ENCODE measurements around the gene REEP2.

REEP2 gene

GRCh38 chr5:138452720-138453119 lies 13.9 kb downstream of the REEP2 start:
- Histone ChIP-seq H3F3A (ENCODE audit: insufficient read depth, low read length) (no peaks in the 10 kb centered on the region), H4K20me1 (ENCODE audit: insufficient read depth, low read length) (no peaks in the 10 kb centered on the region), H3K36me3 (ENCODE audit: insufficient read depth, low read length) (no peaks in the 10 kb centered on the region), H3K4me3 (ENCODE audit: low read depth, low read length, poor library complexity, severe bottlenecking) (no peak overlapping the region), H3K4me2 (ENCODE audit: low read length) (no peak overlapping the region), H3K27ac (ENCODE audit: low read depth, low read length, poor library complexity, severe bottlenecking) (no peak overlapping the region), H3K79me2 (ENCODE audit: insufficient read depth, low read length) (no peaks in the 10 kb centered on the region), H2AFZ (ENCODE audit: low read length) (no peak overlapping the region), H3K9me3 (ENCODE audit: low read length) (no peaks in the 10 kb centered on the region), H3K27me3 (ENCODE audit: insufficient read depth, low read length) (peaks cover 4% of the 10 kb centered on the region; the same call in 1 of the 2 replicates), H3K4me1 (ENCODE audit: insufficient read depth, low read length, severe bottlenecking) (peaks cover 5% of the 10 kb centered on the region), H3K9me2 (ENCODE audit: low read depth, low read length) (no peaks in the 10 kb centered on the region), H3K9ac (ENCODE audit: low read length) (no peak overlapping the region)
- TF ChIP-seq CTCF (IDR thresholded peaks at IDR 0.05; ENCODE audit: low read length), result no peak

DNA sequence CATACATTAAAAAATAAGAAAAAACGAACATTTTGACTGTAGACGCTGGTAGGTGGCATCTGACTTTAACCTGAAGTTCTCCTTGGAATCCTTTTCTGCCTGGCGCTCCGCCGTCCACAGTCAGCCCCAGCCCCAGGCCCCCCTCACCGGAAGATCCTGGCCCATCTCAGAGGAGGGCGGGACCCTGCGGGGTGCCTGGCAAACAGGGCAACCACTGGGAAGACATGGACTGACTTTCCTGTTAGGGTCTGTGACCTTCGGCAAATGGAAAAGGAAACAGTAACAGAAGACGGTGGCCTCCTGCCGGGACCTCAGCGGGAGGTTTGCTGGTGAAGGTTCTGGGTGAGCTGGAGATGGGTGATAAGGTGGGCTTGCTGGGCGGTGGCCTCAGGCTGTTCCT lies 14.7 kb downstream of the REEP2 start:
- Histone ChIP-seq H3K9ac (ENCODE audit: low read length) (no peak overlapping the region), H3K9me3 (ENCODE audit: low read length) (no peaks in the 10 kb centered on the region), H3F3A (ENCODE audit: insufficient read depth, low read length) (no peaks in the 10 kb centered on the region), H3K4me3 (ENCODE audit: low read depth, low read length, poor library complexity, severe bottlenecking) (no peak overlapping the region), H3K36me3 (ENCODE audit: insufficient read depth, low read length) (no peaks in the 10 kb centered on the region), H3K9me2 (ENCODE audit: low read depth, low read length) (no peaks in the 10 kb centered on the region), H3K79me2 (ENCODE audit: insufficient read depth, low read length) (no peaks in the 10 kb centered on the region), H3K4me1 (ENCODE audit: insufficient read depth, low read length, severe bottlenecking) (peaks cover 10% of the 10 kb centered on the region), H3K27ac (ENCODE audit: low read depth, low read length, poor library complexity, severe bottlenecking) (no peak overlapping the region), H3K27me3 (ENCODE audit: insufficient read depth, low read length) (peaks cover 4% of the 10 kb centered on the region; the same call in 1 of the 2 replicates), H4K20me1 (ENCODE audit: insufficient read depth, low read length) (no peaks in the 10 kb centered on the region), H2AFZ (ENCODE audit: low read length) (no peak overlapping the region), H3K4me2 (ENCODE audit: low read length) (no peak overlapping the region)
- TF ChIP-seq EZH2 (IDR thresholded peaks at IDR 0.05; ENCODE audit: borderline replicate concordance, low read length) (no peak), CTCF (IDR thresholded peaks at IDR 0.05; ENCODE audit: low read length) (no peak)

GRCh38 chr5:138454121-138454520 lies 15.3 kb downstream of the REEP2 start:
- Histone ChIP-seq H3K27ac (ENCODE audit: low read depth, low read length, poor library complexity, severe bottlenecking) (no peak overlapping the region), H3K4me3 (ENCODE audit: low read depth, low read length, poor library complexity, severe bottlenecking) (no peak overlapping the region), H3K9ac (ENCODE audit: low read length) (no peak overlapping the region), H3K36me3 (ENCODE audit: insufficient read depth, low read length) (no peaks in the 10 kb centered on the region), H3K9me2 (ENCODE audit: low read depth, low read length) (no peaks in the 10 kb centered on the region), H3K27me3 (ENCODE audit: insufficient read depth, low read length) (0 out of 2 replicates have a peak, but pooled peaks cover 4% of the 10 kb centered on the region), H3F3A (ENCODE audit: insufficient read depth, low read length) (no peaks in the 10 kb centered on the region), H3K79me2 (ENCODE audit: insufficient read depth, low read length) (no peaks in the 10 kb centered on the region), H3K4me1 (ENCODE audit: insufficient read depth, low read length, severe bottlenecking) (peaks cover 16% of the 10 kb centered on the region), H4K20me1 (ENCODE audit: insufficient read depth, low read length) (no peaks in the 10 kb centered on the region), H2AFZ (ENCODE audit: low read length) (no peak overlapping the region), H3K9me3 (ENCODE audit: low read length) (no peaks in the 10 kb centered on the region), H3K4me2 (ENCODE audit: low read length) (no peak overlapping the region)
- TF ChIP-seq EZH2 (IDR thresholded peaks at IDR 0.05; ENCODE audit: borderline replicate concordance, low read length) (no peak), CTCF (IDR thresholded peaks at IDR 0.05; ENCODE audit: low read length) (no peak)
